Sciatic nerve (tissue), 2 donors: ENCODE measurements around the gene GRIA4. TPM values are rescaled to one million over a fixed set of nuclear protein-coding genes. Genes with fewer than 3 reads are reported as not detected.
A peak's percentile ranks its signal among the peaks of the same experiment; 100 is the strongest.

ENCODE experiments used
- ATAC-seq: fragments of 200-7000 bp; cut with Tn5 transposase; one replicate; pipeline ENCODE4 v1.9.1; 2020; ENCODE audit warnings: mild to moderate bottlenecking, moderate library complexity
- DNase-seq: peaks from one replicate; pipeline ENCODE4 v3.0.0-alpha.2; 2020; ENCODE audit warnings: low spot score
- intact Hi-C: fragments of 100-400 bp; cut with DNase I; formaldehyde crosslinking; loops from one replicate; pipeline ENCODE4 v1.14.2; 2022
- total RNA-seq: library from RNA; stranded (reverse); fragmentation: NEBNext Ultra II Directional; extraction: Animal tissue kit (Norgen Biotek cat#: 25700); gene quantifications from one replicate; pipeline ENCODE4 v1.2.1, GENCODE V29; 2021
- donor health status: DM: no; HTN: no; CAD: no.
- donor health status: DM: no; HTN: no; CAD: no.

GRIA4 gene
- total RNA-seq, 1 donor from 2014 or later: 0.45 TPM

DNA sequence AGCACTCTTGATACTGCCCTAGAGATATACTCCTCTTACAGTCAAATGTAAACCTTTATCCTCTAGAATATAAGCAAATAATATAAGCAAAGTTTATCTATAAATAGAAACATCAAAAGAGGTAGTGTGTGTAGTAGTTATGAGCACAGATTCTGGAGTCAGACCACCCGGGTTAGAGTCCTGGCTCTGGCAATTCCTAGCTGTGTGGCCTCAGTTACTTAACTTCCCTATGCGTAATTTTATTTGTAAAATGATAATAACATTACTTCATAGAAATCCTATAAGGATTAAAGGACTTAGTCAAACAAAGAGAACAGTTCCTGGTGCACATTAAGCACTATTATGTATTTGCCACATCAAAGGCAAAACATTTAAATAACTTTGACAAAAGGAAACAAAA lies 405.2 kb downstream of the GRIA4 start:
- DNase-seq: no peak
- intact Hi-C loops: no loop called here
- no peak for ATAC-seq

GRCh38 chr11:106017093-106017492 lies 407.2 kb downstream of the GRIA4 start:
- intact Hi-C loops: no loop called here
- no peak for DNase-seq
- no peak for ATAC-seq

GRCh38 chr11:106021181-106021966 lies 411.5 kb downstream of the GRIA4 start:
- intact Hi-C loops: no loop called here
- ATAC-seq (no peak), DNase-seq (no peak)

- intact Hi-C loops: no loop called here
- ATAC-seq: peak; percentile 100
- peak; percentile 99 for DNase-seq
Observed at GRCh38 chr11:106021967-106022794, 412.3 kb downstream of the GRIA4 start, which contains the start of gene MSANTD4. MSANTD4 (minus strand) TSS chr11:106022240; CDS start chr11:106010917, 11,323 bp downstream.

DNA sequence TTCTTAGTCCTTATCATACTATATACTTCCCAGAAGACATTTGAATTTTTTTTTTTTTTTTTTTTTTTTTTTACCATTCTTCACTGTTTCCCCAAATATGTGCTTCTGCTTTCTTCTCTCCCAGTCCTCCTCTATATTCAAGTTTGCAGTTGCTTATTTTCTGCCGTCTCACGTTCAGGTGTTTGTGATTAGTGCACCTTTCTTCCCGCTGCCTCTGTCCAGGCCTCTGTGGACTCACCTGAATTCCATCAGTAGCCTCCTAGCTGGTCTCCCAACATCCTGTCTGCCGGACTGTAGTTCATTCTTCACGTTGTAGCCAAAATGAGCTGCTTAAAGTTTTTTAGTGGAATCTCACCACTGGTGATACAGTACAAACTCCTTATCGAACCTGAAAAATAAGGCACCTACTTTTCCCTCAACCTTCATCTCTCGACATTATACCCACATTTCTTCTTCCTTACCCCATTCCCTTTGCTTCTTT lies 413.0 kb downstream of the GRIA4 start:
- intact Hi-C loops: no loop called here
- no peak for DNase-seq
- ATAC-seq: no peak

DNA sequence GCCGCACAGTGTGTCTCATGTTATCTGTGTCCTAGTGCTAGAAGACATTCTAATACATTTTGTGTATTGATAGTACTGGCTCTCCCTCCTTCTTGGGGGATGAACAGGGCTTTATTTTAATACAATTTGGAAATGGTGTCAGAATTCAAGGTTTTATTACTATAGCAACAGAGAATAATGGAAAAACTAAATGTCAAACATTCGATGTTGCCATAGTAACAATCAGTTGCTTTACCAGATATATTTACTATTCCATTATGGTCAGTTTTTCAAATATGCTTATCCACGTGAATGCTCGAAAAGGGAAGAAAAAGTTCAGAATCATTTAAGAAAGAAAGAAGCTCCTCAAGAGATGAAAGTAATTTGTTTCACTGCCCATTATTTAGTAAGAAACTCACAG lies 420.7 kb downstream of the GRIA4 start:
- ATAC-seq: no peak
- intact Hi-C loops: no loop called here
- no peak for DNase-seq

DNA sequence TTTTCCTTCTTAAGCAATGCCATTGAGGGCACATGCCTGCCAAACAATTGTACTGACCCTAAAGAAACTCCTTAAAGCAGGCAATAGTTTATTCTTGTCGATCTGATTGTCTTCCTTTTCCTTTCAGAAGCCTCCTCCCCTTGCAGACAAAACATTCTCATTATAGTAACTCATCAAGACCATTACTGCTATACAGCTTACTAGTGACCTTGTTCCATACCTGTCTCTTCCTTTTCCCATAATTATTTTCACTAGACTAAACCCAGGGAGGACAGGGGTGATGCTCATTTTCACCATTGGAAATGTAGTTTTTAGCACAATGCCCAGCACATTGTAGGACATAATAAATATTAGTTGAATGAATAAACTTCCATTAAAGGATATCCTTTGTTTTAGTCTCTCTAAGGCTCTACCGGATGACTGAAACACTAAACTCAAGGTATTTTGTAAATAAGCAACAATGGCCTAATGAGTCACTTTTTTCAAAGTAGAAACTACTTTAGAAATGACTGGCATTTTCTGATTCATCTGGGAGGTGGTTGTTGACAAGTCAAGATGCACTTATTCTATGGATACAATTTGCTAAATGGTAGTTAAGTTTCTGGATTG lies 421.4 kb downstream of the GRIA4 start:
- DNase-seq (no peak), ATAC-seq (no peak)
- intact Hi-C loops: no loop called here
